Measurements from ENCODE around the gene ACTL8. TPM values are rescaled to one million over a fixed set of nuclear protein-coding genes. Genes with fewer than 3 reads are reported as not detected.

The ACTL8 gene
- total and polyA plus RNA-seq, 2 experiments from 2014 or later, result 0.38 to 0.71 TPM

- no peaks in the 10 kb centered on the region for H3K9me3 Mint-ChIP-seq
- Histone ChIP-seq H3K4me1 (ENCODE audit: insufficient read depth) (no peaks in the 10 kb centered on the region), H2AFZ (no peak overlapping the region), H3K27ac (ENCODE audit: low read depth) (no peak overlapping the region), H3K4me2 (no peak overlapping the region), H3K36me3 (ENCODE audit: insufficient read depth) (no peaks in the 10 kb centered on the region), H3K27me3 (ENCODE audit: insufficient read depth) (no peaks in the 10 kb centered on the region), H3F3A (replicated peaks; ENCODE audit: low read depth) (no peaks in the 10 kb centered on the region), H3K79me2 (replicated peaks; ENCODE audit: insufficient read depth) (no peaks in the 10 kb centered on the region), H3K4me3 (no peak overlapping the region), H4K20me1 (replicated peaks; ENCODE audit: insufficient read depth) (no peaks in the 10 kb centered on the region), H3K9me2 (ENCODE audit: insufficient read depth) (no peaks in the 10 kb centered on the region)
- no peaks in the 10 kb centered on the region for H3K36me3 Mint-ChIP-seq (ENCODE audit: low read depth)
- no peak overlapping the region for H3K27ac Mint-ChIP-seq
- DNase-seq (ENCODE audit: low spot score) (no peak), ATAC-seq (no peak)
- peaks cover 13% of the 10 kb centered on the region for H3K4me1 Mint-ChIP-seq
- peaks cover 17% of the 10 kb centered on the region for H3K27me3 Mint-ChIP-seq (ENCODE audit: insufficient read depth, low read depth, poor library complexity)
- H3K4me3 Mint-ChIP-seq, result no peak overlapping the region
- TF ChIP-seq CREB1 (CRISPR knock-in tag; IDR thresholded peaks at IDR 0.05; ENCODE audit: low read depth) (no peak), NANOG (IDR thresholded peaks at IDR 0.05; ENCODE audit: borderline replicate concordance) (no peak), CTCF (conservative IDR thresholded peaks at IDR 0.05; ENCODE audit: low read depth in 2 of 2) (no peak), ZNF462 (CRISPR knock-in tag; IDR thresholded peaks at IDR 0.05) (no peak), ZNF331 (CRISPR knock-in tag; IDR thresholded peaks at IDR 0.05; ENCODE audit: low read depth) (no peak), POLR2AphosphoS5 (IDR thresholded peaks at IDR 0.05; ENCODE audit: low read depth) (no peak), STAT1 (IDR thresholded peaks at IDR 0.05; ENCODE audit: unreplicated experiment) (no peak), EZH2phosphoT487 (IDR thresholded peaks at IDR 0.05; ENCODE audit: unreplicated experiment) (no peak), ZNF114 (CRISPR knock-in tag; IDR thresholded peaks at IDR 0.05) (no peak), REST (IDR thresholded peaks at IDR 0.05; ENCODE audit: unreplicated experiment) (no peak)
Measured at GRCh38 chr1:17765444-17766411, 10.6 kb downstream of the ACTL8 start.
